LNCaP clone FGC (cell line): Measurements from ENCODE around the gene NEUROD2.

Experiments used
- DNase-seq: peaks from one replicate; pipeline ENCODE4 v3.0.0-alpha.2; 2011; ENCODE audit warnings: low read depth
- H3K4me3 ChIP-seq: 2 replicates; pipeline ENCODE4 v1.5.1; 2011; ENCODE audit warnings: mild to moderate bottlenecking, low read depth, low read length, control low read depth
- TF ChIP-seq, protein P1 (sequence below): IDR thresholded peaks from 2 replicates; pipeline ENCODE4 v1.5.1; 2012; ENCODE audit warnings: mild to moderate bottlenecking; ENCODE audit not compliant: control insufficient read depth, insufficient read depth; ENCODE audit errors: extremely low read depth

Gene NEUROD2

DNA sequence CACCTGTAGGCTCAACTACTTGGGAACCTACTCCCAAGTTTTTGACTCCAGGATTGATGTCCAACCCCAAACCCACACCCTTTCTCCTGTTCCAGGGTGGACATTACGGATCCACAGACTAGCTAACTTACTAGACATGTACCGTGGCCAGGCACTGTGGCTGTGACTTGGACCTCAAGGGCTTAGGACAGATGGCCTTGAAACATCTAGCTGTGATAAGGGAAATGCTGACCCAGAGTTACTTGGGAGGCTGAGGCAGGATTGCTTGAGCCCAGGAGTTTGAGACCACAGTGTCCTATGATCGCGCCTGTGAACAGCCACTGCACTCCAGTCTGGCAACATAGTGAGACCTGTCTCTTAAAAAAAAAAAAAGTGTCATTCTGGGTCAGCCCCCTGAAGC, 33.4 kb upstream of the NEUROD2 start:
- no peak overlapping the region for H3K4me3 ChIP-seq
- DNase-seq, result no peak
- TF ChIP-seq, protein P1, sequence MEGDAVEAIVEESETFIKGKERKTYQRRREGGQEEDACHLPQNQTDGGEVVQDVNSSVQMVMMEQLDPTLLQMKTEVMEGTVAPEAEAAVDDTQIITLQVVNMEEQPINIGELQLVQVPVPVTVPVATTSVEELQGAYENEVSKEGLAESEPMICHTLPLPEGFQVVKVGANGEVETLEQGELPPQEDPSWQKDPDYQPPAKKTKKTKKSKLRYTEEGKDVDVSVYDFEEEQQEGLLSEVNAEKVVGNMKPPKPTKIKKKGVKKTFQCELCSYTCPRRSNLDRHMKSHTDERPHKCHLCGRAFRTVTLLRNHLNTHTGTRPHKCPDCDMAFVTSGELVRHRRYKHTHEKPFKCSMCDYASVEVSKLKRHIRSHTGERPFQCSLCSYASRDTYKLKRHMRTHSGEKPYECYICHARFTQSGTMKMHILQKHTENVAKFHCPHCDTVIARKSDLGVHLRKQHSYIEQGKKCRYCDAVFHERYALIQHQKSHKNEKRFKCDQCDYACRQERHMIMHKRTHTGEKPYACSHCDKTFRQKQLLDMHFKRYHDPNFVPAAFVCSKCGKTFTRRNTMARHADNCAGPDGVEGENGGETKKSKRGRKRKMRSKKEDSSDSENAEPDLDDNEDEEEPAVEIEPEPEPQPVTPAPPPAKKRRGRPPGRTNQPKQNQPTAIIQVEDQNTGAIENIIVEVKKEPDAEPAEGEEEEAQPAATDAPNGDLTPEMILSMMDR, result no peak

GRCh38 chr17:39640591-39641031, 32.9 kb upstream of the NEUROD2 start:
- no peak for DNase-seq
- TF ChIP-seq, protein P1, result no peak
- H3K4me3 ChIP-seq, result no peak overlapping the region

DNA sequence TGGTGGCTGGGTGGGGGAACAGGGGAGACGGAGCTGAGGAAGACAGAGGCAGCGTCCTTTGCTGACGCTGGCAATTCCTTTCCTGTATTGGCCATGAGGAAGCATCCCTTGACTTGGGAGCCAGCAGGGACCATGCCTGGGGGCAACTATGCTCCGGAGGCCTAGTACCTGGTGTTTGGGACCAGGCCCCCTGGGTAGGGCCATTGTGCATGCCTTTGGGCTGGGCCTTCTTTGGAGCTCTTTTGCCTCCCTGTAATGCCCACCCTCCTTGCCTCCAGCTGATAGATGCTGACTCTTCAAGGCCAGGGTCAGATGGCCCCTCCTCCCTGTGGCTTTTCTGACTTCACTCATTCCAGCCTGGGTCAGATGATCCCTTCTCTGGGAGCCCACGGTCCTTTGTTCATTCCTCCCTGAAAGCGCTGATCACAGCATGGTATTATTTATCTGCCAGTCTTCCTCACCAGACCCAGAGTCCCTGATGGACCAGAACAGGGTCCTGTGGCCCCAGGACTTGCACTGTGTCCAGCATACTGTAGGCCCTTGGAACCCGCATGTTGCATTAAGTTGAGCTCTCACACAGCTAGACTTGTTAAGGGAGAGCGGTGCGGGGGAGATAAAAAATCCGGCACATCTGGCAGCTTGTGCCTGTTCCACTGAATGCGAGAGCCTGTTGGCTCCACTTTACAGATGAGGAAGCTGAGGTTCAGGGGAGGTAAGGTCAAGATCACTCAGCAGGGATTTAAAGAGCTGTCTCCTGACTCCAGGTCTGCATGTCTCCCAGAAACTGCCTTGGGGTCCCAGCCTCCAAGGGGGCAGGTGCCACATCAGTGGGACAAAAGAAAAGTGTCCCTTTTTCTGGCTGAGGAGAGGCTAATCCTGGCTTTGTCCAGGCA, 32.1 kb upstream of the NEUROD2 start:
- DNase-seq, result no peak
- no peak overlapping the region for H3K4me3 ChIP-seq
- TF ChIP-seq, protein P1, result no peak

GRCh38 chr17:39639043-39639442, 31.3 kb upstream of the NEUROD2 start:
- DNase-seq, result no peak
- no peak overlapping the region for H3K4me3 ChIP-seq
- TF ChIP-seq, protein P1, result no peak

GRCh38 chr17:39638317-39638716, 30.6 kb upstream of the NEUROD2 start:
- H3K4me3 ChIP-seq, result peak overlapping the region; percentile 70
- no peak for DNase-seq
- TF ChIP-seq, protein P1, result no peak

GRCh38 chr17:39636927-39637736, 29.4 kb upstream of the NEUROD2 start, which contains the start of gene STARD3:
STARD3 (plus strand) TSS chr17:39637144; CDS start chr17:39653532, 16,388 bp downstream.
- peak within 1 kb of the TSS; percentile 70 for H3K4me3 ChIP-seq
- DNase-seq, result peak; percentile 54
- TF ChIP-seq, protein P1, result no peak
